Ovary (tissue), 3 donors: ENCODE results near the gene OR51D1.

Source experiments
- EP300 ChIP-seq: sonication (generic); formaldehyde crosslinking; IDR thresholded peaks from one replicate; pipeline ENCODE4 v1.6.1; 2017; ENCODE audit warnings: antibody characterized with exemption
- POLR2A ChIP-seq: fragments of 450-650 bp; IDR thresholded peaks from one replicate; pipeline ENCODE4 v1.6.1; 2017; ENCODE audit warnings: antibody characterized with exemption, mild to moderate bottlenecking, moderate library complexity
- TF ChIP-seq, protein P1 (sequence below), 3 donors: fragments of 450-650 bp in 2 of 3; fragments of 200-600 bp in 1 of 3; IDR thresholded peaks; one replicate each; pipeline versions ENCODE4 v1.5.1 to v1.8.0; 2016 to 2022; ENCODE audit warnings: antibody characterized with exemption in 3 of 3, mild to moderate bottlenecking in 1 of 3
- donor health status: DM: no; HTN: no; CAD: no.

DNA sequence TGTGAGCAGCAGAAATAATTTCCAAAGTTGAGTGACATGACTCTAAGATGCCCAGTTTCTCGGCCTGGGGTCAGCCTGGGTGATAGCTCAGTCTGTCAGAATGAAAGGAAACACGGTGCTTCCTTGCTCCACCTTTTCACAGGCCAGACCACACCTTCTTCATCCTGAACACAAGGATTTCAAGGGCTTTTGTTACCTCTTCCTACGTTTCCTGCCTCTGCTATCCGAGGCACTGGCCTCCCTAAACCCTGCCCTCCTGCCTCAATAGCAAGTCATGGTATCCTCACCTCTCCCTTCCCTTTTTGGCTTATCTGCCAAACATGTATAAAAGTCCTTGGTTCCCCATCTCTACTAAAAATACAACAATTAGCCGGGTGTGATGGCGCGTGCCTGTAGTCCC lies 4.8 kb downstream of the OR51D1 start:
- TF ChIP-seq EP300 (no peak), POLR2A (no peak)
- TF ChIP-seq, protein P1, sequence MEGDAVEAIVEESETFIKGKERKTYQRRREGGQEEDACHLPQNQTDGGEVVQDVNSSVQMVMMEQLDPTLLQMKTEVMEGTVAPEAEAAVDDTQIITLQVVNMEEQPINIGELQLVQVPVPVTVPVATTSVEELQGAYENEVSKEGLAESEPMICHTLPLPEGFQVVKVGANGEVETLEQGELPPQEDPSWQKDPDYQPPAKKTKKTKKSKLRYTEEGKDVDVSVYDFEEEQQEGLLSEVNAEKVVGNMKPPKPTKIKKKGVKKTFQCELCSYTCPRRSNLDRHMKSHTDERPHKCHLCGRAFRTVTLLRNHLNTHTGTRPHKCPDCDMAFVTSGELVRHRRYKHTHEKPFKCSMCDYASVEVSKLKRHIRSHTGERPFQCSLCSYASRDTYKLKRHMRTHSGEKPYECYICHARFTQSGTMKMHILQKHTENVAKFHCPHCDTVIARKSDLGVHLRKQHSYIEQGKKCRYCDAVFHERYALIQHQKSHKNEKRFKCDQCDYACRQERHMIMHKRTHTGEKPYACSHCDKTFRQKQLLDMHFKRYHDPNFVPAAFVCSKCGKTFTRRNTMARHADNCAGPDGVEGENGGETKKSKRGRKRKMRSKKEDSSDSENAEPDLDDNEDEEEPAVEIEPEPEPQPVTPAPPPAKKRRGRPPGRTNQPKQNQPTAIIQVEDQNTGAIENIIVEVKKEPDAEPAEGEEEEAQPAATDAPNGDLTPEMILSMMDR (IDR thresholded peaks at IDR 0.05) = no peak
